ENCODE measurements around the gene MYOM3. TPM values are rescaled to one million over a fixed set of nuclear protein-coding genes. Genes with fewer than 3 reads are reported as not detected.
A peak's percentile ranks its signal among the peaks of the same experiment; 100 is the strongest.

The MYOM3 gene
- total RNA-seq, 2 donors from 2014 or later, result 3.3 to 28.5 TPM

- no peaks in the 10 kb centered on the region for H3K4me1 ChIP-seq (replicated peaks)
- H3K36me3 ChIP-seq, result no peaks in the 10 kb centered on the region
- H3K9me3 ChIP-seq, result no peaks in the 10 kb centered on the region
- intact Hi-C loops (cut with DNase I), result no loop called here
- DNase-seq (ENCODE audit: low spot score), result peak; percentile 50
- no peak for TF ChIP-seq CTCF (IDR thresholded peaks at IDR 0.05)
- no peak for TF ChIP-seq POLR2A (IDR thresholded peaks at IDR 0.05)
- TF ChIP-seq POLR2AphosphoS5 (IDR thresholded peaks at IDR 0.05), result no peak
- peak overlapping the region in 1 of 2 donors; percentile 7 for H3K27ac ChIP-seq
- H3K4me3 ChIP-seq, result no peak overlapping the region
- no peaks in the 10 kb centered on the region for H3K27me3 ChIP-seq (replicated peaks; ENCODE audit: insufficient read depth)
- WGBS, result 22% methylated on average over 20 of the region's 20 CpGs
Observed at GRCh38 chr1:24111262-24111995, 506 bp downstream of the MYOM3 start.

GRCh38 chr1:24110642-24111261 lies 1.2 kb downstream of the MYOM3 start:
- Histone ChIP-seq H3K4me1 (replicated peaks) (no peaks in the 10 kb centered on the region), H3K27ac (peak overlapping the region in 1 of 2 donors; percentile 7), H3K9me3 (no peaks in the 10 kb centered on the region), H3K27me3 (replicated peaks; ENCODE audit: insufficient read depth) (no peaks in the 10 kb centered on the region), H3K4me3 (no peak overlapping the region), H3K36me3 (no peaks in the 10 kb centered on the region)
- intact Hi-C loops (cut with DNase I), result no loop called here
- WGBS, result 49% methylated on average over 14 of the region's 14 CpGs
- TF ChIP-seq CTCF (IDR thresholded peaks at IDR 0.05), result no peak
- no peak for TF ChIP-seq POLR2AphosphoS5 (IDR thresholded peaks at IDR 0.05)
- TF ChIP-seq POLR2A (IDR thresholded peaks at IDR 0.05), result no peak
- DNase-seq (ENCODE audit: low spot score), result no peak

GRCh38 chr1:24109686-24110475 lies 2.1 kb downstream of the MYOM3 start:
- intact Hi-C loops (cut with DNase I), result no loop called here
- H3K27ac ChIP-seq, result no peak overlapping the region
- no peak for DNase-seq (ENCODE audit: low spot score)
- TF ChIP-seq POLR2AphosphoS5 (IDR thresholded peaks at IDR 0.05), result no peak
- no peak for TF ChIP-seq POLR2A (IDR thresholded peaks at IDR 0.05)
- TF ChIP-seq CTCF (IDR thresholded peaks at IDR 0.05), result no peak
- no peaks in the 10 kb centered on the region for H3K27me3 ChIP-seq (replicated peaks; ENCODE audit: insufficient read depth)
- WGBS, result 90% methylated on average over 15 of the region's 15 CpGs
- H3K4me1 ChIP-seq (replicated peaks), result no peaks in the 10 kb centered on the region
- no peaks in the 10 kb centered on the region for H3K36me3 ChIP-seq
- no peak overlapping the region for H3K4me3 ChIP-seq
- no peaks in the 10 kb centered on the region for H3K9me3 ChIP-seq

- Histone ChIP-seq H3K4me3 (no peak overlapping the region), H3K4me1 (replicated peaks) (no peaks in the 10 kb centered on the region), H3K27me3 (replicated peaks; ENCODE audit: insufficient read depth) (no peaks in the 10 kb centered on the region), H3K36me3 (no peaks in the 10 kb centered on the region), H3K27ac (no peak overlapping the region), H3K9me3 (no peaks in the 10 kb centered on the region)
- 92% methylated on average over 1 of the region's 1 CpG for WGBS
- no peak for DNase-seq (ENCODE audit: low spot score)
- intact Hi-C loops (cut with DNase I), result no loop called here
- TF ChIP-seq POLR2AphosphoS5 (IDR thresholded peaks at IDR 0.05) (no peak), CTCF (IDR thresholded peaks at IDR 0.05) (no peak), POLR2A (IDR thresholded peaks at IDR 0.05) (no peak)
Observed at GRCh38 chr1:24109166-24109483, 2.8 kb downstream of the MYOM3 start.

Measured in prostate gland (tissue), 2 donors.